ENCODE data around the gene INSR.
"Not testable (repeated sequence)": the region's sequence is repeated elsewhere in the genome, so short reads cannot be mapped to it uniquely, and the experiment has no call there.

INSR gene

DNA sequence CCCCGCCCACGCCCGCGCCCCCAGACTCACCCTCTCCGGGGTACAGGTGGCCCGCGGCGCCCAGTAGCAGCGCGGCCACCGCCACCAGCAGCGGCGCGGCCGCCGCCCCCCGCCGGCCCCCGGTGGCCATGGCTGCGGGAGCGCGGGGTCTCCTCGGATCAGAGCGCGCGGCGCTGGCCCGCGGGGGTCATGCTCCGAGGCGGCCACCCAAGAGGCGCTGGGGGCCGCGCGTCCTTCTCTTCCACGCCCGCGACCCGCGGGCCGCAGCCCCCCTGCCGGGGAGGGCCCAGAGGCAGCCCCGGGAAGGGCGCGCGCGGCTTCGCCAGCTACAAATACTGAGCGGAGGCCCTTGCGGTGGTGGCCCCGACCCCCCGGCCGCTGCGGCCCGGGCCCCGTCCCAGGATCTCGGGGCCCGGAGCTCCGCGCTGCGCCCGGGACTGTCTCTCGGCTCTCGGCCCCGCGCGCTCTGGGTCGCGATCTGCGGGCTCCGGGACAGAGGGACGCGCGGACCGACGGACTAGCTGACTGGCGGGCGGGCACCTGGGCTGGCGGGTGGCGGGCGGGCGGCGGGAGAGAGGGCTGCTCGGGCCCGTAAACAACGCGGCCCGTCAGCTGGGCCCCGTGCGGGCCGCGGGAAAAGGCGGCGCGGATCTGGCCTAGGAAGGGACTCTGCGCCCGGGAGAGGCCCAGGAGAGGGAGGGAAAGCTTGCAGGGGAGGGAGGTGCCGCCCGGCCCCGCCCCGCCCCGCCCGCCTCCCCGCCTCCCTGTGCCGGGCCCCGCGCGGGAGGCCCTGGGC lies at the start of gene INSR:
Gene INSR, minus strand, starts transcription at position 653 of the 796 bp plus-strand sequence. Its CDS starts 523 bp downstream, at position 130.
- peak; percentile 43 for DNase-seq

GRCh38 chr19:7342143-7342542 lies 47.9 kb upstream of the INSR start:
- no peak for DNase-seq

DNA sequence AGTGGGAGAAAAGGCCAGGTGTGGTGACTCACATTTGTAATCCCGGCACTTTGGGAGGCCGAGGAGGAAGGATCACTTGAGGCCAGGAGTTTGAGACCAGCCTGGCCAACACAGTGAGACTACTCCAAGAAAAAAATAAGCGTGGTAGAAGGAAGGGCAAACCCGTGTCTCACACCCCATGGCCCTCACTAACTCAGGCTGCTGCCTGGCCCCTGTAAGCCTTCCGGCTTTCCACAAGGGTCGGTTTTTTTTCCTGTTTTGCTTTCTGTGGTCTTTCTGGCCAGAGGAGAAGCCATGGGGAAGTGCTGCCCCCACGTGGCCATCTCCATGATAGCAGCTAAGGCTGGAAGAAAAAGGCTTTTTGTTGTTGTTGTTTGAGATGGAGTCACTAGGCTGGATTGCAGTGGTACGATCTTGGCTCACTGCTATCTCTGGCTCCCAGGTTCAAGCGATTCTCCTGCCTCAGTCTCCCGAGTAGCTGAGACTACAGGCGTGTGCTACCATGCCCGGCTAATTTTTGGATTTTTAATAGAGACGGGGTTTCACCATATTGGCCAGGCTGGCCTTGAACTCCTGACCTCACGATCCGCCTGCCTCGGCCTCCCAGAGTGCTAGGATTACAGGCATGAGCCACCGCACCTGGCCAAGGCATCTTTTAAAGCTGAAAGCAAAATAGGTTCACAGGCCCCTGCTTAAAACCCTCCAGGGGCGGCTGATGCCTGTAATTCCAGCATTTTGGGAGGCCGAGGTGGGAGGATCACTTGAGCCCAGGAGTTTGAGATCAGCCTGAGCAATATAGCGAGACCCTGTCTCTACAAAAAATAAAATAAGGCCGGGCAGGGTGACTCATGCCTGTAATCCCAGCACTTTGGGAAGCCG lies 47.0 kb upstream of the INSR start:
- no peak for DNase-seq

GRCh38 chr19:7337380-7338194 lies 43.4 kb upstream of the INSR start:
- DNase-seq, result no peak

GRCh38 chr19:7336321-7336973 lies 42.2 kb upstream of the INSR start:
- no peak for DNase-seq

DNA sequence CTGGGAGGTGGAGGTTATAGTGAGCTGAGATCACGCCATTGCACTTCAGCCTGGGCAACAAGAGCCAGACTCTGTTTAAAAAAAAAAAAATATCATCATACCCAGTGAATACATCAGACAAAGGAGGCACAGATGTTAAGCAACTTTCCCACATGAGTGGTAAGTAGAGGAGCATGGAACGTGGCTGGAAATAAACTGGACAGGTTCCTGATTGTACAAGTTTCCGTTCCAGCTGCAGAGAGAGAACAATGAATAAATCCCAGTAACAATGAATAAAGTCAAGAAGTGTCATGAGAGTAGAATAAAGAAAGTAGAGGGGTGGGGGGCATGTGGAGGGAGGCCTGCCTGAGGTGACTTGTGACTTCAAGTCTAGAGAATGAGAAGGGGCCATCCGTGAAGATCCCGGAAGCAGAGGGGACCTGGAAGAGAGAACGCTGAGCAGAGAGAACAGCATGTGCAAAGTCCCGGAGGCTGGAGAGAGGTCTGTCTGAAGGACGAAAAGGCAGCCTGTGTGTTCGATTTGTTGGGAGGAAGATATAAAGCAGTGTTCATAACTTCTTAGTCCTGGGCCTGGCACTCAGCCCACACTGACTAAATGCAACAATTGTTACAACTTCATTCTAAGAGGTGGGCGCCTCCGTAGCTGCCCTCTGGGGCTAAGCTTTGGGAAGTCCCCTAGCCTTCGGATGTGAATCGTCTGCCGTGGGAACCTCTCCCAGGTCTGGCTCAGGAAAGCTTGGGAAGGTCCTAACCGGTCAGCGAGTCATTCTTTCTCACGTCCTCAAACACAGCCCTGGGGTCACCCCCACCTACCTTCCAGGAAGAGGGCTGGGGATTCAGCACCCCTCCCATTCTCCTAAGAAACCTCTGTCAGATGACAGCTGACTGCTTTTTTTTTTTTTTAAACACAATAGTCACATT lies 39.2 kb upstream of the INSR start:
- DNase-seq, result no peak

DNA sequence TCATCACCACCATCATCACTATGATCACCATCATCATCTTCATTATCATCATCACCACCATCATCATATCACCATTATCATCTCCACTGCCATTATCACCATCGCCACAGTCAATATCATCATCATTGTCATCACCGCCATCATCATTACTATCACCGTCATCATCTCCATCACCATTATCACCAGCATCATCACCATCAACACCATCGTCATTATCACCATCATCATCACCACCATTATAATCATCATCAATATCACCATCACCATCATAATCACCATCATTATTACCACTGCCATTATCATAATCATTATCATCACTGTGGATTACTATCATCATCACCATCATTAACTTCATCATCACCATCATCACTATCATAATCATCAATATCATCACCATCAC lies 37.2 kb upstream of the INSR start:
- DNase-seq, result no peak

DNA sequence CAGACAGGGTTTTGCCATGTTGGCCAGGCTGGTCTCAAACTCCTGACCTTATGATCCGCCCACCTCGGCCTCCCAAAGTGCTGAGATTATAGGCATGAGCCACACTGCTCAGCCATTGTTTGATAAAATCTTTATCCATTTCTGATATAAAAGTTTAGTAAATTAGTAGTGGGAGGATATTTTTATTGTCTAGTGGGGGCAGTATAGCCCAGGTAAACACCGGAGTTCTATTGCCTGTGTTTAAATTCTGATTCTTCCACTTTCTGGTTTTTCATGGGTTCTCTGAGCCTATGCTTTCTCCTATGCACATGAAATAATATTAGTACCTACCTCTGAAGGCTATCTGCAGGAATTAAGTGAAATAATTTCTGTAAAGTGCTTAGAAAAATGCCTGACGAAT lies 34.4 kb upstream of the INSR start:
- no peak for DNase-seq

- DNase-seq, result no peak
Observed at GRCh38 chr19:7327802-7328201, 33.6 kb upstream of the INSR start.

- no peak for DNase-seq
Observed at GRCh38 chr19:7326105-7326877, 32.1 kb upstream of the INSR start.

GRCh38 chr19:7318176-7318575 lies 24.0 kb upstream of the INSR start:
- DNase-seq, result no peak

DNA sequence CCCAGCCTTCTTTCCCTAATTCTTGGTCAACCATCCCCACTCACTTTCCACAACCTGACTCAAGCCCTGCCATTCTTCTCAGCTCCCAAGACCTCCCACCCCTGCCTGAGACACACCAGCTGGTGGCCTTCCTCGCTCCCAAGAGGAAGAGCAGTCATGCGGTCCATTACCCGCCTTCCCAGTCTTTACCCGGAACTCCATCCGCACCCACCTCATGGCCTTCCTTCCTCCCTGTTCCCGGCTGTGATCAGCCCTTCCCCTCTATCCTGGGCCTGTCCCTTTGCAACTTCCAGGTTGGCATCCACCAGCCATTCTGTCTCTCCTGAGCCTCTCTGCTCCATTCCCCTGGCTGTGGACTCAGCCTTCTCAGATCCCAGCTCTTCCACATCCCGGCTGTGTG lies 18.6 kb upstream of the INSR start:
- no peak for DNase-seq

DNA sequence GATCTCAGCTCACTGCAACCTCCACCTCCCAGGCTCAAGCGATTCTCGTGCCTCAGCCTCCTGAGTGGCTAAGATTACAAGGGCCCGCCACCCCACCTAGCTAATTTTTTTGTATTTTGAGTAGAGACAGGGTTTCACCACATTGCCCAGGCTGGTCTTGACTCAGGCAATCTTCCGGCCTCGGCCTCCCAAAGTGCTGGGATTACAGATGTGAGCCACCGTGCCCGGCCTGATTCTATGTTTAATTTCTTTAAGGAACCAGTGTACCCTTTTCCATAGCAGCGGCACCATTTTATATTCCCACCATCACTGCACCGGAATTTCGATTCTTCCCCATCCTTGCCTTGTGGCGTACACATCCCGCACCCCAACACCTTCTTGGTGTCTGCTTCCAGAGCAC lies 17.7 kb upstream of the INSR start:
- DNase-seq, result no peak

- not testable (repeated sequence) for DNase-seq
Observed at GRCh38 chr19:7308327-7308726, 14.1 kb upstream of the INSR start.

DNA sequence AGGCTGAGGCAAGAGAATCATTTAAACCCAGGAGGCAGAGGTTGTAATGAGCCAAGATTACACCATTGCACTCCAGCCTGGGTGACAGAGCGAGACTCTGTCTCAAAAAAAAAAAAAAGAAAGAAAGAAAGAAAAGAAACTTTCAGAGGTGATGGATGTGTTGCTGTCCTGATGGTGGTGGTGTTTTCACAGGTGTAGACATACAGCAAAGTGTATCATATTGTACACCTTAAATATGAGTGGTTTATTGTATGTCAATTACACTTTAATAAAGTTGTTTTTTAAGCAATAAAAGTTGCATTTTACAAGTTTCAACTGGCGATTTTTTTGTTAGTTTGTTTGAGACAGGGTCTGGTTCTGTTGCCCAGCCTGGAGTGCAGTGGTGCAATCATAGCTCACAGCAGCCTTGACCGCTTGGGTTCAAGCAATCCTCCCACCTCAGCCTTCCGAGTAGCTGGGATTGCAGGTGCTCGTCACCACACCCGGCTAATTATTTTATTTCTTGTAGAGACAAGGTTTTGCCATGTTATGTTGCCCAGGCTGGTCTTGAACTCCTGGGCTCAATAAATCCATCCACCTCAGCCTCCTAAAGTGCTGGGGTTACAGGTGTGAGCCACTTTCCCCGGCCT lies 13.5 kb upstream of the INSR start:
- DNase-seq, result no peak

DNA sequence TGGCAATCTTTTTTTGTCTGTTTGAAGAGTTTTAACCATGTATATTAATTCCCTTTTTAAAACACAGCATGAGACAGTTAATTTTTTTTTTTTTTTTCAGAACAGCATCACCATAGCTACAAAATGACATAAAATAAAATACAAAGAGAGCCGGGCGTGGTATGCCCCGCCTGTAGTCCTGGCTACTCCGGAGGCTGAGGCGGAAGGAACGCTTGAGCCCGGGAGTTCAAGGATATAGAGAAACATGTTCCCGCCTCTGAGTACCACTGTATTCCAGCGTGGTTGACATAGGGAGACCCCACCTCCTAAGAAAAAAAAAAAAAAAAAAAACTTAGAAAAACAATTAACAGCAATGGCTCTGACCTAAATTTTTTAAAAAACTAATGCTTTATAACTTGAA lies 10.0 kb upstream of the INSR start:
- no peak for DNase-seq

DNA sequence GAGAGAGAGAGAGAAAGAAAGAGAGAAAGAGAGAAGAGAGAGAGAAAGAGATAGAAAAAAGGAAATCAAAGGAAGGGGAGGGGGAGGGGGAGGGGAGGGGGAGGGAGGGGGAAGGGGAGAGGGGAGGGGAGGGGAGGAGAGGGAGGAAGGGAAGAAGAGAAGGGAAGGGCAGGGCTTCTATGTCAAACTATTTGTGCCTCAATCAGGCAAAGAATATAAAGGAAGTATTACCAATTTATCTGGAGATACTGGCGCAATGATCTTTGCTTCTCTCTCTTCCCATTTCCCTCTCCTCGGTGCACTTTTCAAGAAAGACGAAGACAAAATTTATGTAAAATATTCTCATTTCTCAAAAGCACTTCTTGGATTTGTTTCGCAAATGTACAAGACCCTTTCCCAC lies 9.3 kb upstream of the INSR start:
- no peak for DNase-seq

- DNase-seq, result no peak
Observed at GRCh38 chr19:7301525-7301924, 7.3 kb upstream of the INSR start.

DNA sequence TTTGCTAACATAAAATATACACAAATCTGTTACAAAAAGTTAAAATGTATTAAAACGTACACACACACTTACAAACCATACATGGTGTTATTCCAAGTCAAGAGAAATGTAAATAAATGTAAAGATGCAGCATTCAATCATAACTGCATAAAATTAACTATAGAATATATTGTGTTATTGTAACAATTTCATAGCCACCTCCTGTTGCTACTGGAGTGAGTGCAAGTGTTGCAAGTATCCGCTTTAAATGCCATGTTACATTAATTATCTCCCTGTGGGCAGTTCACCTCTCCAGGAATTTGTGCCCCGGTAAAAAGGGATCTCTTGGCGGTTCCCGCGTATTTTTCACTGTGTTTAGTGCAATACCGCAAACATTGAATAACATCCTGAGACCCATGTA lies 3.5 kb upstream of the INSR start:
- DNase-seq, result no peak

DNA sequence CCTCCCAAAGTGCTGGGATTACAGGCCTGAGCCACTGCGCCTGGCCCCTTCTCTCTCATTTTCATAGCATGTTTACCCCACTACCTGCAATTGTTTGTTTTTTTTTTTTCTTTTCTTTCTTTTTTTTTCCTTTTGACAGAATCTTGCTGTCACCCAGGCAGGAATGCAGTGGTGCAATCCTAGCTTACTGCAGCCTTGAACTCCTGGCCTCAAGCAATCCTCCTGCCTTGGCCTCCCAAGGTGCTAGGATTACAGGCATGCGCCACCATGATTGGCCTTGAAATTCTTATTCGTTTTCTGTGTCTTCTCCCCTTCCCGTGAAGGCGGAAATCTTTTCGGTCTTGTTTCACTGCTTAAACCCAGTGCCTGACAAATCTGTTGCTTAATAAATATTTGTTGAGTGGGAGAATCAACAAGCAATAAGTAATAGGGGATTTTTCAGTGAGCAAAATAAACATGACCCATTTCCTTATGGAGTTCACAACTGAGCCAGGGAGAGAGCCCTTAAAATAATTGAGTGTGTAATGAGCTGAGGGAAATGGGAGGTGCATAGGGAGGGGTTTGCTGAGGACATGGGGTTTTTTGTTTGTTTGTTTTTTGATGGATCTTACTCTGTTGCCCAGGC lies 1.8 kb upstream of the INSR start:
- DNase-seq, result no peak

Data from NCI-H1436 treated with DMSO at 0.1 percent for 48 hours (cell line).